RWPE1 (cell line): ENCODE data around the gene TAC4.

ENCODE experiments used
- CTCF ChIA-PET: fragments of 350-600 bp; sonication (Branson Sonifier 250); formaldehyde crosslinking; extraction: SDS; loops from one replicate; lab custom pipeline; 2021; lab: Yijun Ruan, JAX
- POLR2A ChIA-PET: fragments of 400-600 bp; formaldehyde crosslinking; extraction: SDS; loops from one replicate; lab custom pipeline; 2020; ENCODE audit warnings: antibody characterized with exemption; ENCODE audit not compliant: low non-redundant PET; lab: Yijun Ruan, JAX
- DNase-seq: peaks from one replicate; pipeline ENCODE4 v3.0.0; 2012; ENCODE audit warnings: low spot score
- H3K27ac ChIP-seq: fragments of 450-650 bp; 2 replicates; pipeline ENCODE4 v1.5.1; 2017
- TF ChIP-seq, protein P1 (sequence below): fragments of 450-650 bp; conservative IDR thresholded peaks from 2 replicates; pipeline ENCODE4 v1.5.1; 2017; ENCODE audit warnings: low read depth, mild to moderate bottlenecking

Gene TAC4

DNA sequence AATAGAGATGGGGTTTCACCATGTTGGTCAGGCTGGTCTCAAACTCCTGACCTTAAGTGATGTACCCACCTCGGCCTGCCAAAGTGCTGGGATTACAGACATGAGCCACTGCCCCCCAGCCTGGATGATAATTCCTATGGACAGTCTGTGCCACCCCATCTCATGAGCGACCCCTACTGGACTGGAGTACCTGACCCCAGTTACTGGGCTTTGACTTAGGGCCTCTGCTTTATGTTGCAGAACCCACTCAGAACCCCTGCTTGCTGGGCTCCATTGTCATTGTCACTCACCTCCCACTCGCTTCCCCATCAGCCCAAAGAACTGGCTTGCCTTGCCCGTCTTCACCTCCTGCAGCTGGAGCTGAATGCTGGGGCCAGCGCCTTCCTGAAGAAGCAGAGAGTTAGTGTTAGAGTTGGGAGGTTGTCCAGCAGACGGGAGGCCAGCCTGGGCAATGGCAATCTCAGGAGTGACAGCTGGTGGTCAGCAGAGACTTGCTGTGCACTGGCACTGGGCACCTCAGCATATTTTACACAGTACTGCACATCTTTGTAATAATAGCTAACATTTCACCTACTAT is 4.0 kb downstream of the TAC4 start:
- CTCF ChIA-PET = interaction anchor here (0.6 to 2.2 kb wide), 3 partner anchors 96 to 326 kb away, joined by 3 to 7 read pairs (median 7); no protein-coding TSS in a partner anchor
- POLR2A ChIA-PET = no interaction called here

DNA sequence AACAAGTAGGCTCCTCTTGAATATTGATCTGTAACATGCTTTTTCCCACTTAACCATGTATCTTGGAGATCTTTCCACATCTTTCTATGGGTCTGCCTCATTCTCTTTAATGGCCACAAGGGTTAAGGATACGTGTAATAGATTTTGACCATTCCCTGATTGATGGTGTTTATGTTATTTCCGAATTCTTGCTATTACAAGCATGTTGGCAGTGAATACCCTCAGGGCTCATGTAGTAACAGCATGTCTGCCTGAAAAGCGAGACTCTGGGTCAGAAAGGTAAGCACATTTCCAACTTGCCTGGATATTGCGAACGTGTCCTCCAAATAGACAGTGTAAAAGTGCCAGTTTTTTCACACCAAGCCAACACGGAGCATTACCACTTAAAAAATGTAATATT is 5.0 kb downstream of the TAC4 start:
- CTCF ChIA-PET = interaction anchor here (0.6 kb wide), 1 partner anchor 97 kb away, joined by 7 read pairs; no protein-coding TSS in a partner anchor
- no peak for DNase-seq
- POLR2A ChIA-PET = no interaction called here
- H3K27ac ChIP-seq = no peak overlapping the region
- TF ChIP-seq, protein P1, sequence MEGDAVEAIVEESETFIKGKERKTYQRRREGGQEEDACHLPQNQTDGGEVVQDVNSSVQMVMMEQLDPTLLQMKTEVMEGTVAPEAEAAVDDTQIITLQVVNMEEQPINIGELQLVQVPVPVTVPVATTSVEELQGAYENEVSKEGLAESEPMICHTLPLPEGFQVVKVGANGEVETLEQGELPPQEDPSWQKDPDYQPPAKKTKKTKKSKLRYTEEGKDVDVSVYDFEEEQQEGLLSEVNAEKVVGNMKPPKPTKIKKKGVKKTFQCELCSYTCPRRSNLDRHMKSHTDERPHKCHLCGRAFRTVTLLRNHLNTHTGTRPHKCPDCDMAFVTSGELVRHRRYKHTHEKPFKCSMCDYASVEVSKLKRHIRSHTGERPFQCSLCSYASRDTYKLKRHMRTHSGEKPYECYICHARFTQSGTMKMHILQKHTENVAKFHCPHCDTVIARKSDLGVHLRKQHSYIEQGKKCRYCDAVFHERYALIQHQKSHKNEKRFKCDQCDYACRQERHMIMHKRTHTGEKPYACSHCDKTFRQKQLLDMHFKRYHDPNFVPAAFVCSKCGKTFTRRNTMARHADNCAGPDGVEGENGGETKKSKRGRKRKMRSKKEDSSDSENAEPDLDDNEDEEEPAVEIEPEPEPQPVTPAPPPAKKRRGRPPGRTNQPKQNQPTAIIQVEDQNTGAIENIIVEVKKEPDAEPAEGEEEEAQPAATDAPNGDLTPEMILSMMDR = no peak

More for the DNA sequence above, 4.0 kb downstream of the TAC4 start:
- H3K27ac ChIP-seq = no peak overlapping the region
- no peak for DNase-seq
- TF ChIP-seq, protein P1 = peak; percentile 31; the same call in 1 of the 2 replicates

DNA sequence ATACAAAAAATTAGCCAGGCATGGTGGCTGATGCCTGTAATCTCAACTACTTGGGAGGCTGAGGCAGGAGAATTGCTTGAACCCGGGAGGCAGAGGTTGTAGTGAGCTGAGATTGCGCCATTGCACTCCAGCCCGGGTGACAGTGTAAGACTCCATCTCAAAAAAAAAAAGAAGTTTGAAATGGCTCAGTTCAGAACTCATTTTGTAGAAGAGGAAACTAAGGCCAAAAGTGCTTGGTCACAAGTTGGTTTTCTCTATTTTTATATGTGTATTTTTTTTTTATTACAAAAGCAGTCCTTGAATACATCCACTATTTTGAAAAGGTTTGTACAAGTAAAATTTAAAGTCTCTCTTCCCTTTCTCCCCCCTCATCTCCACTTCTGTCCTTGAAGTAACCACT is 5.5 kb downstream of the TAC4 start:
- TF ChIP-seq, protein P1 = no peak
- ChIA-PET POLR2A (no interaction called here), CTCF (no interaction called here)
- no peak for DNase-seq
- no peak overlapping the region for H3K27ac ChIP-seq

DNA sequence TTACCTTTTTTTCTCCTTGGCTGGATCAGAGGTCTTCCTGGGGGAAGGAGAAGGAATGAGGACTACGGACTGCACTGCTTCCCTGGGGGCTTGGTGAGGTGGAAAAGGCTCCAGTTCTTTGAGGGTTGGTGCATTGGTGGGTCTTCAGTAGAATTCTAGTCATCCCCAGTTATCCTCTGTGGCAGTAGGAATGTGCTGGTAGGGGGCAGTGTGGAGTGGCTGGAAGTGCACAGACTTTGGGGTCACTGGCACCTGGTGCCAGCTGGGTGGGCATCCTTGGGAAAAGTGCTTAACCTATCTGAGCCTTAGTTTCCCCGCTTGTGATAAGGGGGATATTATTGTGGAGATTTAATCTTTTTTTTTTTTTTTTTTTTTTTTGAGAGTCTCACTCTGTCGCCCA is 6.3 kb downstream of the TAC4 start:
- H3K27ac ChIP-seq = no peak overlapping the region
- TF ChIP-seq, protein P1 = no peak
- DNase-seq = no peak
- CTCF ChIA-PET = no interaction called here
- POLR2A ChIA-PET = no interaction called here

DNA sequence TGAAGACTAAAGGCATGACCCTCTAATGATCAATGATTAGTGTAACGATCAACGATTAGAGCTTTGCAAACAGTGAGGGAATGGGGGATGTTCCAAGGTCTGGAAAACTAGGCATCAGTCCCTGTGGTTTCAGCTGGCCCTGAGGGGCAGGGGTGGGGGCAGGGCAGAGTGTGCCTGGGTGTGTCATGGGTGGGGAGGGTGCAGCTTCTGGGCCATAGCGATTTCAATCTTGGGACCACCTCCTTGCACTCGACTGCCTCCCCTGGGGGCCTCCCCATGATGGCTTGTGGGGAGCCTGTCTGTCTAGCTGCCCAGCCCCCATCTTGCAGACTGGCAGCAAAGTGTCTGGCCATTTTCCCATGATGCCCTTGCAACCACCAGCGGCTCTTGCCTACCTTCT is 8.4 kb downstream of the TAC4 start:
- no peak for DNase-seq
- TF ChIP-seq, protein P1 = no peak
- ChIA-PET POLR2A (no interaction called here), CTCF (no interaction called here)
- H3K27ac ChIP-seq = no peak overlapping the region

DNA sequence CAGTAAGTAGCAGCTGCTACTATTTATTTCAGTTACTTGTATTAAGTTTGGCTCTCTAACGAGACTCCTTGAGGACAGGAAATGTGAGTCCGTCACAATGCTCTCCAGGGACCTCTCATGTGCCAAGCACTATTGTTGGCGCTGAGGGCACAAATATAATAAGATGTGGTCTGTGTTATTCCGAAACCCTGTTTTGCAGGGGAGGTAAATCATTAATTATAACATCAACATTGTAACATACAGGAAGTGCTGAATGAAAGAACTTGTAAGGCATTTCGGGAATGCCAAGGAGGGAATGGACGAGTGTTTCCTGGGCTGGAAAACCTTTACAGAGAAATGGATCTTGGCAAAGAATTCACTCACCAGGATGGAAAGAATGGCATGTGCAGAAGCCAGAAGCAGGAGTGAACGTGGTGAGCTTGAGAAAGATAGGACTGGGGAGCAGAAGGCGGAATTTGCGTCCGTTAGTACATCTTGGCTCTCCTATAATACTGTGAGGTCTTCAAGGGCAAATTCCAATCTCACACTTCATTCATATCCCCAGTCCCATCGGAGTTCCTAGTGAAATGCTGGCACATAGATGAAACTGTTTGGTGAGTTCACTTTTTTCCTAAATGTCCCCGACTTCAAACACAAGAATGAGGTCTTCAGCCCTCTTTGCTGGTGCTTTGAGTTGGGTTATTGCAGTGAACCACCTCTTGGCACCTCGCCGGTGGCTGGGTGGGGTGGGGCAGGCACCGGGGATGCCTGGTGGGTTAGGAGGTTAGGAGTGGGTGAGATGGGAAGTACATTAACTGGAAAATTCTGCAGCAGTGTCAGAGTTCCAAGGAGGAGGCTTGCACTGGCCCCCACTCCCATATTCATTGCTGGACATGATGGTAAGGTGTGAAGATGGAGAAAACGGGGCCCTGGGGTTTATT is 11.5 kb downstream of the TAC4 start:
- POLR2A ChIA-PET = no interaction called here
- CTCF ChIA-PET = no interaction called here
- no peak for DNase-seq
- H3K27ac ChIP-seq = peak overlapping the region; percentile 21; the same call in 1 of the 2 replicates
- TF ChIP-seq, protein P1 = no peak
